ENCODE results near the gene SLC22A1.
A peak's percentile ranks its signal among the peaks of the same experiment; 100 is the strongest.
"Not testable (repeated sequence)": the region's sequence is repeated elsewhere in the genome, so short reads cannot be mapped to it uniquely, and the experiment has no call there.

The SLC22A1 gene

GRCh38 chr6:160121558-160121957 is at the start of gene SLC22A1:
Gene SLC22A1, plus strand, starts transcription at chr6:160121815. Its CDS starts 121 bp downstream, at chr6:160121936.
- DNase-seq = no peak

DNA sequence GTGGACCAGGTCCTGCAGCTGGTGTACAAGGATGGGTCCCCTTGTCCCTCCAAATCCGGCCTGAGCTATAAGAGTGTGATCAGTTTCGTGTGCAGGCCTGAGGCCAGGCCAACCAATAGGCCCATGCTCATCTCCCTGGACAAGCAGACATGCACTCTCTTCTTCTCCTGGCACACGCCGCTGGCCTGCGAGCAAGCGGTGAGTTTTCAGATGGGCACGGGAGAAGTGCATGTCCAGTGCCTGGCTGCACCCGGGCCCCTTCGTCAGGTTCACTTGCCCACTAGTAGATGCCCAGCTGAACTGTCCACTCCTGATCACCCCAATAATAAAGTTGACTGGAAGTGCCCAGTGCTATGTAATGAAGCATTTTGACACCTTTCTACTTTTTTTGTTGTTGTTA is 48.3 kb upstream of the SLC22A1 start:
- DNase-seq = no peak

GRCh38 chr6:160076009-160076408 is 45.6 kb upstream of the SLC22A1 start:
- DNase-seq = no peak

DNA sequence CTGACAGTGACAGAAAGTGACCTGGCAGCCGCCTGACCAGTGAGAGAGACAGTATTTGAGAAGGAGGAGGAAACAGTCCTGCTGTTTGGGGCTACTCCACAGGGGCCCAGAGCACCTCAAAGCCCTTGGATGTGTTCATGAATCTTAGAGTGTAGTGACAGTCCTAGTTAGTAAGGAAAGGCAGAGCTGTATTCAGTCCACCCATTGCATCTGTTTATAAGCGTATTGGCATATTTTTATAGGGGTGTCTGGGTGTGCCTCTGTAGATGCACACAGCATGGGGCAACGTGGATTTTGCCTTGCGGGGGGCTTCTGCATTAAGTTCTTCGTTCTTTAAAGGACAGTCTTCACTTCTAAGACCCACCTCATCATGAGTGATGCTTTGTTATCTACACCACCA is 44.6 kb upstream of the SLC22A1 start:
- no peak for DNase-seq

DNA sequence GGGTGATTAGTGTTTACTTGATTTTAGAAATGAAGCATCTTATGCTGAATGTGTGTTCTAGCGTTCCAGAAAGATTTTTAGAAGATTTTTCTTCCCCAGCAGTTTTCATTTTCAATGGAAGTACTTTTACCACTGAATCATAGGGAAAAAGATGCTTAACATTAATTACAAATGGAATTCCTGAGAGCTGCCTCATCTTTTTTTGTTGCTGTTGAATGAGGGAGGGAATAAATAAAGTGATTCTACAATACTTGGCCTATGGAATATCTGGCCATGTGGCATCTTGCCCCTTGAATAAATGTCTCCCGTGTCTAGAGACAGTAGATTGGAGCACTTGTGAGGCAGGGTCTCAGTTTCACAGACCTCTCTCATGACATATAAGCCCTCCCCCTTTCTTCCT is 44.1 kb upstream of the SLC22A1 start:
- no peak for DNase-seq

GRCh38 chr6:160078883-160079685 is 42.5 kb upstream of the SLC22A1 start:
- DNase-seq = no peak

- no peak for DNase-seq
Measured at GRCh38 chr6:160079686-160080043, 42.0 kb upstream of the SLC22A1 start.

GRCh38 chr6:160080097-160080496 is 41.5 kb upstream of the SLC22A1 start:
- no peak for DNase-seq

DNA sequence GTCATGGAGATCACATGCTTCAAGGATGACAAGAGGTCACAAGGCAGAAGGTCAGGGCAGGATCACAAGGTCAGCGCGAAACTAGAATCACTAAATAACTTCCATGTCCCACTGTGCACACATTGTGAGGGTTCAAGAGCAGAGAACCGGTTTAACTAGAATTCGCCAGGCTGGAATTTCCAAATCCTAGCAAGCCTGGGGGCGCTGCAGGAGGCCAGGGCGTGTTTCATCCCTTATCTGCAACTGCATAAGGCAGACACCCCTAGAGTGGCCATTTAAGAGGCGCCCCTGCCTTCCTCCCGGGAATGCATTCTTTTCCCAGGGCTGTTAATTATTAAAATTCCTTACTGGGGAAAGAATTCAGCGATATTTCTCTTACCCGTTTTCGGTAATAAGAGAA is 40.2 kb upstream of the SLC22A1 start:
- DNase-seq = no peak

GRCh38 chr6:160082627-160083026 is 39.0 kb upstream of the SLC22A1 start:
- DNase-seq = no peak

DNA sequence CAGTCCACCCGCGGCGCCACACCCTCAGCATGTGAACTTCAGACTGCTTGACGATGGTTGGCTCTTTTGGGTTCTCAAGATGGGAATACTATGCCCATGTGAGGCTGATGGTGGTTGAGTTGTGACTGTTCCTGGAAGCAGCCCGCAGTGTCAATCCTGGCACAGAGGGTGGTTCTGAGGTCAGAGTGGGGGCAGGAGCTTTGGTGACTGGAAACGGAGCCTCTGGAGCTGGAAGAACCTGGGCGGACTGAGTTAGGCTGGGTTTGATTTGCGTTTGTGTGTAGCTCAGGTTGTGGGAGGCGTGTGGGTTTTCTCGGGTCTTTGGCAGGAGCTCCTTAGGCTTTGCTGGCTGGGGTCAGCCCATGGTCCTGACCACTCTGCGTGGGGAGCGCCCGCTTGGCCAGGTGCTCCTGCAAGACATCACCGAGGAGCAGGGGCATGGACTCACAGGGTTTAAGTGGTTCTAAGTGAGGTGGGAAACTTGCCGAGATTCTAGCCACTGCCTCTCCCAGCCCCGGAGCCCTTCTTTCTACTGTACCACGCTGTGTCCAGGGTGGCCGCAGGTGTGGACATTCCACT is 37.3 kb upstream of the SLC22A1 start:
- DNase-seq = no peak

DNA sequence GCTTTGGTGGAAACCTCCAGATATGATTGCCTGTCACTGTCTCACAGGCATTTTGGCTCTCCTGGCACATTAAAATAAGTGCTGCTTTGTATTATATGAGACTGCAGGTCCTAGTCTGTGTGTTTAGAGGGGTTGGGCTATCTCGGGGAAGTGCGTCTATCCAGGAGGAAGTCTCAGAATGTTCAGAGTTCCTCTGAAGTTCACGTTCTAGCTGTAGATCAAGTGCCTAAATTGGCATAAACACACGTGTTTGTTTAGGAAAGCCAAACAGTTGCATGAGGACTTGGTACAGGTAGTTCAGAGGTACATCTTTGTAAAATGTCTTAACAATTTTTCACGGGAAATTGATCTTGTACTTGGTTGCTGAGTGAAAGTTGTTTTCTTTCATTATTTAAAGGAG is 36.4 kb upstream of the SLC22A1 start:
- no peak for DNase-seq

DNA sequence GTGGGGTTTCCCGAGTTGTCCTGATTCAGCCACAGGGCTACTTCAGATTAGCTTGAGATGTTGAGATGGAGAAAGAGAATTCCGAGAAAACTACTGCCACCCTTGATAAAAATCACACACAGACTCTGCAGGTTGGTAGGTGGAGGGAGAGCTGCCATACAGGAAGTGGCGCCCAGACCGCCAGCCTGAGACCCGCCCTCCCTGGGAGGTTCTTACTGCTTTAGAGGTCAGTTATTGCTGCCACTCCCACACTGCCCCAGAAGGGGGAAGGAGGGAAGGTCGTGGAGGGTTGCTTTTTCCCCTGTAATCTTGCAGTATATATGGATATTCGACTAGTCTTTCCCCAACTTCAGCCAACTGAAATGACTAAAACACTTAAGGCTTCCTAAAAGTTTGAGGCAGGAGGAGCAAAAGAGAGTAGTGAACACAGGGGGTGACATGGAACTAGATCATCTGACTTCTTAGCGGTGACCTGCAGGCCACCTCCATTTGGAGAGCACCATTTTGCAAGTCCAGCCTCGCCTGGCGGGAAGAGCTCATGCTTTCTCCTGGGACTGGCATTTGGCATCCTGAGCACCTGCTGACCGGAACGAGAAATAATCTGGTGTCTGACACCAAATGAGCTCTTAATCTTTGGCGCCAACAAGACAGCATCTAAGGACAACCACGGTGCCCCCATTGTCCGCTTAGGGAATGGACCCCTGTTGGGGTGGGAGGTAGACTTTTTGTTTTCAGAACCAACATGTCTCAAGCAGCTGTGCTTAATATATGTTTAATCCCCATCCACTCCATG is 35.7 kb upstream of the SLC22A1 start:
- DNase-seq = no peak

GRCh38 chr6:160086754-160087153 is 34.9 kb upstream of the SLC22A1 start:
- DNase-seq = no peak

GRCh38 chr6:160088069-160088783 is 33.4 kb upstream of the SLC22A1 start:
- DNase-seq = peak; percentile 15

DNA sequence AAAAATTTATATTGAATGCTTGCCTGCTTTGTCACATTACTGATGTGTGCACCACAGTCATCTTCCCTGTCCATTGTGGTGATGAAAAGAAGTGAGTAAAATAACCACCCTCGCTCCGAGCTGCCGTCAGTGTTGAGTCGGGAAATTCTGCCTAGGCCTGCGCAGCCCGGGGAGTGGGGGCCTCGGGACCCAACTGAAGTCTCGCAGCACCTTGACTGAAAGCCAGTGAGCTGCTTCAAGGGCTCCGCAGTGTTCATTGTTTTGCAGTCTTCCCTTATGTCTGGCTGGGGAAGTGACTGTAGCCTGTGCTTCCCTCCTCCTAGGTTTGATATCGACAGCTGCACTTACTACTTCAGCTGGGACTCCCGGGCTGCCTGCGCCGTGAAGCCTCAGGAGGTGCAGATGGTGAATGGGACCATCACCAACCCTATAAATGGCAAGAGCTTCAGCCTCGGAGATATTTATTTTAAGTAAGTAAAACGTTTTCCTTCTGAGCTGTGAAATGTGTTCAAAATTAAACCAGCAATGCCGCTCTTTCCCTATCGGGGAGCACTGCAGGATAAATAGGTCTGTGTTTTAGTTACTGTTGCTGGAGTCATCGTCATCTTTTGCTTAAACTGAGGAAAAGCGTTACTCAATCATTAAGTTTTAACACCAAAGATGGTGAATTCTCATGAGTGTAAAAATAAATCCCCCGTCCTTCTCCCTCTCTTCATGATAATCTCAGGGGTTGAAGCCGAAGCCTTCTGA is 32.7 kb upstream of the SLC22A1 start:
- no peak for DNase-seq

GRCh38 chr6:160089534-160089897 is 32.1 kb upstream of the SLC22A1 start:
- DNase-seq = no peak

DNA sequence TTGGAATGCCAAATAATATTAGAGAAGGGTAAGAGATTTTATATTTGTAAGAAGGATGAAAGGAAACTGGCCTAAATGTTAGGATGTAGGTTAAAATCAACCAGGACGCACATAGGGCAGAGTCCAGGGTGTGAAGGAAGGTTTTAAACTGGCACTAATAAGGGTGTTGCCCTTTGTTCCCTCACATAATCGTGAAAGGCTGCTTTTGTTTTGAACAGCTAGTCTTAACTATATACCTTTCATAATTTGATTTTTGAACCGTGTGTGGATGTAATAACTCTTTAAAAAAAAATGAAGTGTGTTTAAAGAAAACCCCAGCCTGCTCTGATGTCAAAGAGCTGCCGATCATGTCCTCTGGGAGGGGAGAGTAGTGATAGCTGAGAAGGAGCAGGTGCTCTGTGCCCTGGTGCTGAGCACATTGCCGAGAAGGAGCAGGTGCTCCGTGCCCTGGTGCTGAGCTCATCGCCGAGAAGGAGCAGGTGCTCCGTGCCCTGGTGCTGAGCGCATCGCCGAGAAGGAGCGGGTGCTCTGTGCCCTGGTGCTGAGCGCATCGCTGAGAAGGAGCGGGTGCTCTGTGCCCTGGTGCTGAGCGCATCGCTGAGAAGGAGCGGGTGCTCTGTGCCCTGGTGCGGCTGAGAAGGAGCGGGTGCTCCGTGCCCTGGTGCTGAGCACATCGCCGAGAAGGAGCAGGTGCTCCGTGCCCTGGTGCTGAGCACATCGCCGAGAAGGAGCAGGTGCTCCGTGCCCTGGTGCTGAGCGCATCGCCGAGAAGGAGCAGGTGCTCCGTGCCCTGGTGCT is 31.0 kb upstream of the SLC22A1 start:
- not testable (repeated sequence) for DNase-seq

DNA sequence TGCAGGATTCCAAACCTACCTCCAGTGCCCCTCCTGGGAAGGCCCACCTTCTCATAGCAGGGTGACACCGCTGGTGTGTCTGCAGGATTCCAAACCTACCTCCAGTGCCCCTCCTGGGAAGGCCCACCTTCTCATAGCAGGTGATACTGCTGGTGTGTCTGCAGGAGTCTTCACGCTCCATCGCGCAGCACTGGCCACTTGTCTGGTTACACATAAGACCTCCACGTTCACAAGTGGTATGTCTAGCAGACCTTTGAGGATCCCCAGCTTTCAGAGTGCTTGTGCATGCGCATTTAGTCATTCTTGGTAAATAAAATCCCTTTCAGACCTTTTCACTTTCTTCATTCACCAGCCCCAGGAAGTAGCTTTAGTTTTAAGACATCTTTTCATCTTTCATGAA is 29.4 kb upstream of the SLC22A1 start:
- DNase-seq = not testable (repeated sequence)

DNA sequence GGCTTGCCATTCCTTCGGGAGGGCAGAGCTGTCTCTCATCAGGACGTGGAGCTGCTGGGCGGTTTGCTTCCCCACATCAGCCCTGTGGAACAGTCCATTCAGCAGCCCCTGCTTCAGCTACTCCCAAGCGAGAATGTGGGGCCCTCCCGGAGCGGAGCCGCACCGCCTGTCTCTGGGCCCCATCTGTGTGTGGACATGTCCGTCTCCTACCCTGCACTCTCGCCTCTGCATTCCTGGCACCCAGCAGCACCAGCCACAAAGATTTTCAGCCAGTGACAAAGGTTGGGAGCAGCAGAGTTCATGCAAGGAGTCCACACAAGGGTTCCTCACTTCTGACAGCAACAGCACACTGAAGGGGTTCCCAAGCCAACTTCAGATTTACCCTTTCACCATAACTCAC is 29.0 kb upstream of the SLC22A1 start:
- no peak for DNase-seq

DNA sequence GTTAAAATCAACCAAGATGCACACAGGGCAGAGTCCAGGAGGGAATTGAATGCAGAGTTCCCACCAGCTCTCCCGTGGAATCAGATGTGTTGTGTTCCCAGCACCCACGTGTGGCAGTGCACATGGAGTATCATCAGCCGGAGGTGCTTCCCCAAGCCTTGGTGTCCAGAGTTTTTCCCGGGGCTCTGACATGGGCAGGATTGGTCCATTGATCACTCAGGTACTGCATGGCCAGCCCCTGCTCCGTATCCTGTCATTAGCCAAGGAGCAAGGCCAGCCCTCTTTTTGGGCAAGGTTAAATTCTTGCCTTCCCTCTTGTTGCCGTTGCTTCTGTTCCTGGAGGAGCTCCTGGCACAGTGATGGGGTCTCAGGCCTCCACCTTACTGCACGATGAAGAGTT is 28.6 kb upstream of the SLC22A1 start:
- no peak for DNase-seq

GRCh38 chr6:160093946-160094345 is 27.7 kb upstream of the SLC22A1 start:
- no peak for DNase-seq

Data from NCI-H226 (cell line).